K562 (cell line): ENCODE measurements around the gene ADCYAP1R1. TPM values are rescaled to one million over a fixed set of nuclear protein-coding genes. Genes with fewer than 3 reads are reported as not detected.

ENCODE experiments used
- ATAC-seq: fragments of 200-7000 bp; cut with Tn5 transposase; 3 replicates; pipeline ENCODE4 v1.9.1; 2020; ENCODE audit warnings: moderate library complexity
- BruUV-seq: library from RNA; stranded (reverse); fragments of 400-500 nt; replicated peaks from 2 replicates; lab custom pipeline; 2021; lab: Mats Ljungman, UMichigan
- CTCF ChIA-PET: fragments of 300-600 bp; formaldehyde crosslinking; extraction: SDS; loops from one replicate; lab custom pipeline; 2021; ENCODE audit warnings: low intra/inter-chr PET ratio; lab: Yijun Ruan, JAX
- POLR2A ChIA-PET: fragments of 300-600, 350-650 bp; sonication (Branson Sonifier 250); formaldehyde crosslinking; extraction: SDS; loops from one replicate; lab custom pipeline; 2021; ENCODE audit warnings: antibody characterized with exemption, inconsistent platforms; lab: Yijun Ruan, JAX
- DNase-seq, 4 experiments: peaks; one replicate each; pipeline versions ENCODE4 v3.0.0 to v3.0.0-alpha.2; 2011 to 2018; ENCODE audit warnings: low spot score in 3 of 4, mixed read lengths in 3 of 4; ENCODE audit errors: extremely low read depth in 1 of 4
- FAIRE-seq: peaks from 2 replicates; lab custom pipeline; 2011; peaks lifted over from hg19 to GRCh38; lab: Jason Lieb, UNC
- H2AFZ ChIP-seq: 2 replicates; pipeline ENCODE4 v1.6.0; 2011; ENCODE audit warnings: low read depth, low read length, control low read depth, inconsistent platforms
- H3K27ac ChIP-seq: fragments of 200-600 bp; 3 replicates; pipeline ENCODE4 v1.8.0; 2011; ENCODE audit warnings: low read depth, mild to moderate bottlenecking, control low read depth, inconsistent platforms, low read length, moderate library complexity, mixed read lengths; ENCODE audit errors: extremely low read depth
- H3K27me3 ChIP-seq, 2 experiments: fragments of 300-600 bp in 1 of 2; 2 replicates in 1 of 2; 3 replicates in 1 of 2; pipeline versions ENCODE4 v1.6.0 to v1.8.0; 2011; ENCODE audit warnings: inconsistent platforms in 2 of 2, low read length in 2 of 2, mild to moderate bottlenecking in 1 of 2, mixed read lengths in 1 of 2, moderate library complexity in 1 of 2; ENCODE audit not compliant: control insufficient read depth in 2 of 2, insufficient read depth in 2 of 2
- H3K36me3 ChIP-seq: fragments of 300-600 bp; 3 replicates; pipeline ENCODE4 v1.8.0; 2011; ENCODE audit warnings: mild to moderate bottlenecking, low read length, inconsistent platforms; ENCODE audit not compliant: control insufficient read depth, insufficient read depth
- H3K4me1 ChIP-seq, 2 experiments: fragments of 200-600 bp in 1 of 2; replicated peaks in 1 of 2; 2 replicates in 1 of 2; 3 replicates in 1 of 2; pipeline versions ENCODE4 v1.5.1 to v1.8.0; 2011; ENCODE audit warnings: inconsistent platforms in 2 of 2, low read length in 2 of 2, mild to moderate bottlenecking in 1 of 2, mixed read lengths in 1 of 2, moderate library complexity in 1 of 2; ENCODE audit not compliant: control insufficient read depth in 2 of 2, insufficient read depth in 2 of 2
- H3K4me2 ChIP-seq: 2 replicates; pipeline ENCODE4 v1.6.1; 2011; ENCODE audit warnings: low read length, control low read depth, inconsistent platforms, mixed read lengths; ENCODE audit not compliant: insufficient read depth
- H3K4me3 ChIP-seq: fragments of 200-600 bp; sonication (generic), shearing (Covaris generic); 2 replicates; pipeline ENCODE4 v1.5.1; 2016; ENCODE audit warnings: control low read depth, inconsistent platforms
- H3K79me2 ChIP-seq: fragments of 200-600 bp; 3 replicates; pipeline ENCODE4 v1.8.0; 2011; ENCODE audit warnings: low read length, inconsistent platforms; ENCODE audit not compliant: control insufficient read depth, insufficient read depth
- H3K9ac ChIP-seq, 2 experiments: 2 replicates each; pipeline versions ENCODE4 v1.6.0 to v1.6.1; 2011; ENCODE audit warnings: low read depth in 2 of 2, low read length in 2 of 2, control low read depth in 1 of 2, inconsistent platforms in 1 of 2, mild to moderate bottlenecking in 1 of 2, mixed read lengths in 1 of 2; ENCODE audit not compliant: insufficient read depth in 1 of 2
- H3K9me1 ChIP-seq: one replicate; pipeline ENCODE4 v1.6.0; 2011; ENCODE audit warnings: inconsistent platforms, mild to moderate bottlenecking, low read length, moderate library complexity; ENCODE audit not compliant: control insufficient read depth, insufficient read depth
- H3K9me3 ChIP-seq: replicated peaks from 2 replicates; pipeline ENCODE4 v1.5.1; 2011; ENCODE audit warnings: low read depth, low read length, inconsistent platforms; ENCODE audit not compliant: control insufficient read depth, insufficient read depth
- H4K20me1 ChIP-seq: replicated peaks from 2 replicates; pipeline ENCODE4 v1.6.1; 2011; ENCODE audit warnings: low read length, inconsistent platforms, mixed read lengths; ENCODE audit not compliant: control insufficient read depth, insufficient read depth
- HCFC1 ChIP-seq: IDR thresholded peaks from 2 replicates; pipeline ENCODE4 v1.6.1; 2012; ENCODE audit warnings: low read depth, low read length, improper control_type of control experiment
- KLF13 ChIP-seq: fragments of 450-650 bp; IDR thresholded peaks from 2 replicates; pipeline ENCODE4 v1.6.1; 2016; ENCODE audit warnings: missing genetic modification characterization, low read depth, mild to moderate bottlenecking, missing compliant biosample characterization, moderate library complexity, borderline replicate concordance
- NFE2L1 ChIP-seq: fragments of 450-650 bp; IDR thresholded peaks from 2 replicates; pipeline ENCODE4 v1.6.1; 2016; ENCODE audit warnings: missing genetic modification characterization, low read depth, mild to moderate bottlenecking, missing compliant biosample characterization, moderate library complexity, borderline replicate concordance
- RB1 ChIP-seq: fragments of 450-650 bp; IDR thresholded peaks from 2 replicates; pipeline ENCODE4 v1.6.1; 2017; ENCODE audit warnings: low read depth, mild to moderate bottlenecking
- SMAD3 ChIP-seq: fragments of 450-650 bp; formaldehyde crosslinking; conservative IDR thresholded peaks from 2 replicates; pipeline ENCODE4 v1.4.0; 2020; ENCODE audit warnings: mild to moderate bottlenecking
- SMARCB1 ChIP-seq: IDR thresholded peaks from 2 replicates; pipeline ENCODE4 v1.6.1; 2011; ENCODE audit warnings: improper control_type of control experiment, low read depth; ENCODE audit not compliant: insufficient read length
- WHSC1 ChIP-seq: IDR thresholded peaks from one replicate; pipeline ENCODE4 v1.6.1; 2012; ENCODE audit warnings: low read length, control low read depth, inconsistent platforms
- ZNF212 ChIP-seq: fragments of 450-650 bp; formaldehyde crosslinking; IDR thresholded peaks from 2 replicates; pipeline ENCODE4 v1.4.0; 2020; ENCODE audit warnings: mild to moderate bottlenecking
- WGBS: fragments of 100-300 bp; shearing (Covaris generic); methylation state at CpG from one replicate; pipeline ENCODE4 v1.1.6; 2016; ENCODE audit warnings: low coverage, mixed read lengths; ENCODE audit not compliant: insufficient coverage; ENCODE audit errors: missing lambda C conversion rate; 5-methylcytosine and 5-hydroxymethylcytosine counted together
- in situ Hi-C: fragments of 300-500 bp; cut with MboI; formaldehyde crosslinking; loops from 4 replicates; pipeline ENCODE4 v1.15.0; 2018; ENCODE audit warnings: inconsistent platforms, mixed read lengths
- intact Hi-C: fragments of 100-400 bp; cut with micrococcal nuclease; formaldehyde crosslinking; loops from 2 replicates; pipeline ENCODE4 v1.14.2; 2022
- polyA plus RNA-seq, 8 experiments: library from polyadenylated mRNA; depleted of rRNA in 4 of 8; stranded (reverse) in 5 of 8; unstranded in 3 of 8; fragments of >200 nt; fragmentation: Nextera tagmentation in 2 of 8; fragmentation: Illumina TruSeq in 1 of 8; extraction: Ambion mirVana in 2 of 8; extraction: Trizol in 1 of 8; gene quantifications; 2 replicates each; pipeline versions ENCODE4 v1.2.1 to v1.2.3, GENCODE V29; 2011 to 2014; ENCODE audit warnings: inconsistent platforms in 1 of 8, missing spikeins in 1 of 8
- total RNA-seq, 7 experiments: library from RNA; depleted of rRNA in 6 of 7; stranded (reverse); fragments of >200 nt in 6 of 7; fragmentation: Illumina TruSeq in 2 of 7; extraction: Trizol in 2 of 7; gene quantifications; 2 replicates each; pipeline versions ENCODE4 v1.2.1 to v1.2.3, GENCODE V29; 2011 to 2021; ENCODE audit warnings: low replicate concordance in 1 of 7
- TF ChIP-seq, protein P1 (sequence below): fragments of 450-650 bp; formaldehyde crosslinking; IDR thresholded peaks from 2 replicates; pipeline ENCODE4 v1.4.0; 2022; ENCODE audit warnings: missing genetic modification characterization
- TF ChIP-seq, protein P2 (sequence below): sonication (generic); formaldehyde crosslinking; IDR thresholded peaks from 2 replicates; pipeline ENCODE4 v1.8.1; 2023; ENCODE audit warnings: missing genetic modification reagents, mild to moderate bottlenecking, borderline replicate concordance
- TF ChIP-seq, protein P3 (sequence below): sonication (generic); formaldehyde crosslinking; IDR thresholded peaks from 2 replicates; pipeline ENCODE4 v1.4.0; 2020; ENCODE audit warnings: mild to moderate bottlenecking, missing genetic modification reagents

The ADCYAP1R1 gene
- total and polyA plus RNA-seq, 9 of the 15 experiments (the other 6 are each of a cell fraction or from before 2014, with no cell fraction given): 0.03 to 0.07 TPM; not detected in 7

DNA sequence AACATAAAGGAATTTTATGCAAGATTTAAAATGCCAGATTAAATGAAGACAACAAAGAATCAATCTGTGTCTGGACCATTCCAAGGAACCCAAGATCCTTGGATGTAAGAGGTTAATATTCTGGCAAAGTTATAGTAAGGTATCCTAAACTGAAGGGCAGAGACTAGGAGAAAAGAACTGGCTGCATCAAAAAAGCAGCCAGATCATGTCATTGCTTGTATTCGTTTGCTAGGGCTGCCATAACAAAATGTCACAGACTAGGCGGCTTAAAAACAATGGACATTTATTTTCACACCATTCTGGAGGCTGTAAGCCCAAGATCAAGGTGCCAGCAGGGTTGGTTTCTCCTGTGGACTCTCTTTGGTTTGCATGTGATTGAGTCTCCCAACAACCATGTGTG, 99.7 kb downstream of the ADCYAP1R1 start:
- H4K20me1 ChIP-seq: no peaks in the 10 kb centered on the region
- no peak for ATAC-seq

More for the DNA sequence above, 99.7 kb downstream of the ADCYAP1R1 start:
- Histone ChIP-seq H3K36me3 (no peaks in the 10 kb centered on the region), H3K79me2 (no peaks in the 10 kb centered on the region), H2AFZ (no peak overlapping the region), H3K9me3 (no peaks in the 10 kb centered on the region), H3K4me1 (no peaks in the 10 kb centered on the region), H3K4me3 (no peak overlapping the region), H3K9ac (no peak overlapping the region), H3K27me3 (no peaks in the 10 kb centered on the region), H3K9me1 (no peaks in the 10 kb centered on the region), H3K4me2 (no peak overlapping the region), H3K27ac (no peak overlapping the region)
- in situ Hi-C loops: no loop called here
- intact Hi-C loops: no loop called here
- DNase-seq (no peak), FAIRE-seq (no peak)
- ChIA-PET CTCF (no interaction called here), POLR2A (no interaction called here)
- 3% methylated on average over 2 of the region's 2 CpGs for whole genome bisulfite sequencing
- TF ChIP-seq ZNF212 (CRISPR knock-in tag) (no peak), HCFC1 (no peak), NFE2L1 (no peak), RB1 (no peak), KLF13 (no peak), SMARCB1 (no peak), SMAD3 (CRISPR knock-in tag) (no peak), WHSC1 (no peak)
- TF ChIP-seq, protein P1, sequence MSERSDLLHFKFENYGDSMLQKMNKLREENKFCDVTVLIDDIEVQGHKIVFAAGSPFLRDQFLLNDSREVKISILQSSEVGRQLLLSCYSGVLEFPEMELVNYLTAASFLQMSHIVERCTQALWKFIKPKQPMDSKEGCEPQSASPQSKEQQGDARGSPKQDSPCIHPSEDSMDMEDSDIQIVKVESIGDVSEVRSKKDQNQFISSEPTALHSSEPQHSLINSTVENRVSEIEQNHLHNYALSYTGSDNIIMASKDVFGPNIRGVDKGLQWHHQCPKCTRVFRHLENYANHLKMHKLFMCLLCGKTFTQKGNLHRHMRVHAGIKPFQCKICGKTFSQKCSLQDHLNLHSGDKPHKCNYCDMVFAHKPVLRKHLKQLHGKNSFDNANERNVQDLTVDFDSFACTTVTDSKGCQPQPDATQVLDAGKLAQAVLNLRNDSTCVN (CRISPR knock-in tag): no peak
- TF ChIP-seq, protein P2, sequence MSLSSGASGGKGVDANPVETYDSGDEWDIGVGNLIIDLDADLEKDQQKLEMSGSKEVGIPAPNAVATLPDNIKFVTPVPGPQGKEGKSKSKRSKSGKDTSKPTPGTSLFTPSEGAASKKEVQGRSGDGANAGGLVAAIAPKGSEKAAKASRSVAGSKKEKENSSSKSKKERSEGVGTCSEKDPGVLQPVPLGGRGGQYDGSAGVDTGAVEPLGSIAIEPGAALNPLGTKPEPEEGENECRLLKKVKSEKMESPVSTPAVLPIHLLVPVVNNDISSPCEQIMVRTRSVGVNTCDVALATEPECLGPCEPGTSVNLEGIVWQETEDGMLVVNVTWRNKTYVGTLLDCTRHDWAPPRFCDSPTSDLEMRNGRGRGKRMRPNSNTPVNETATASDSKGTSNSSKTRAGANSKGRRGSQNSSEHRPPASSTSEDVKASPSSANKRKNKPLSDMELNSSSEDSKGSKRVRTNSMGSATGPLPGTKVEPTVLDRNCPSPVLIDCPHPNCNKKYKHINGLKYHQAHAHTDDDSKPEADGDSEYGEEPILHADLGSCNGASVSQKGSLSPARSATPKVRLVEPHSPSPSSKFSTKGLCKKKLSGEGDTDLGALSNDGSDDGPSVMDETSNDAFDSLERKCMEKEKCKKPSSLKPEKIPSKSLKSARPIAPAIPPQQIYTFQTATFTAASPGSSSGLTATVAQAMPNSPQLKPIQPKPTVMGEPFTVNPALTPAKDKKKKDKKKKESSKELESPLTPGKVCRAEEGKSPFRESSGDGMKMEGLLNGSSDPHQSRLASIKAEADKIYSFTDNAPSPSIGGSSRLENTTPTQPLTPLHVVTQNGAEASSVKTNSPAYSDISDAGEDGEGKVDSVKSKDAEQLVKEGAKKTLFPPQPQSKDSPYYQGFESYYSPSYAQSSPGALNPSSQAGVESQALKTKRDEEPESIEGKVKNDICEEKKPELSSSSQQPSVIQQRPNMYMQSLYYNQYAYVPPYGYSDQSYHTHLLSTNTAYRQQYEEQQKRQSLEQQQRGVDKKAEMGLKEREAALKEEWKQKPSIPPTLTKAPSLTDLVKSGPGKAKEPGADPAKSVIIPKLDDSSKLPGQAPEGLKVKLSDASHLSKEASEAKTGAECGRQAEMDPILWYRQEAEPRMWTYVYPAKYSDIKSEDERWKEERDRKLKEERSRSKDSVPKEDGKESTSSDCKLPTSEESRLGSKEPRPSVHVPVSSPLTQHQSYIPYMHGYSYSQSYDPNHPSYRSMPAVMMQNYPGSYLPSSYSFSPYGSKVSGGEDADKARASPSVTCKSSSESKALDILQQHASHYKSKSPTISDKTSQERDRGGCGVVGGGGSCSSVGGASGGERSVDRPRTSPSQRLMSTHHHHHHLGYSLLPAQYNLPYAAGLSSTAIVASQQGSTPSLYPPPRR (CRISPR knock-in tag): no peak
- TF ChIP-seq, protein P3, sequence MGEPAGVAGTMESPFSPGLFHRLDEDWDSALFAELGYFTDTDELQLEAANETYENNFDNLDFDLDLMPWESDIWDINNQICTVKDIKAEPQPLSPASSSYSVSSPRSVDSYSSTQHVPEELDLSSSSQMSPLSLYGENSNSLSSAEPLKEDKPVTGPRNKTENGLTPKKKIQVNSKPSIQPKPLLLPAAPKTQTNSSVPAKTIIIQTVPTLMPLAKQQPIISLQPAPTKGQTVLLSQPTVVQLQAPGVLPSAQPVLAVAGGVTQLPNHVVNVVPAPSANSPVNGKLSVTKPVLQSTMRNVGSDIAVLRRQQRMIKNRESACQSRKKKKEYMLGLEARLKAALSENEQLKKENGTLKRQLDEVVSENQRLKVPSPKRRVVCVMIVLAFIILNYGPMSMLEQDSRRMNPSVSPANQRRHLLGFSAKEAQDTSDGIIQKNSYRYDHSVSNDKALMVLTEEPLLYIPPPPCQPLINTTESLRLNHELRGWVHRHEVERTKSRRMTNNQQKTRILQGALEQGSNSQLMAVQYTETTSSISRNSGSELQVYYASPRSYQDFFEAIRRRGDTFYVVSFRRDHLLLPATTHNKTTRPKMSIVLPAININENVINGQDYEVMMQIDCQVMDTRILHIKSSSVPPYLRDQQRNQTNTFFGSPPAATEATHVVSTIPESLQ: no peak
- BruUV-seq: no TSS peak
